ENCODE results near the gene LTB4R.

DNA sequence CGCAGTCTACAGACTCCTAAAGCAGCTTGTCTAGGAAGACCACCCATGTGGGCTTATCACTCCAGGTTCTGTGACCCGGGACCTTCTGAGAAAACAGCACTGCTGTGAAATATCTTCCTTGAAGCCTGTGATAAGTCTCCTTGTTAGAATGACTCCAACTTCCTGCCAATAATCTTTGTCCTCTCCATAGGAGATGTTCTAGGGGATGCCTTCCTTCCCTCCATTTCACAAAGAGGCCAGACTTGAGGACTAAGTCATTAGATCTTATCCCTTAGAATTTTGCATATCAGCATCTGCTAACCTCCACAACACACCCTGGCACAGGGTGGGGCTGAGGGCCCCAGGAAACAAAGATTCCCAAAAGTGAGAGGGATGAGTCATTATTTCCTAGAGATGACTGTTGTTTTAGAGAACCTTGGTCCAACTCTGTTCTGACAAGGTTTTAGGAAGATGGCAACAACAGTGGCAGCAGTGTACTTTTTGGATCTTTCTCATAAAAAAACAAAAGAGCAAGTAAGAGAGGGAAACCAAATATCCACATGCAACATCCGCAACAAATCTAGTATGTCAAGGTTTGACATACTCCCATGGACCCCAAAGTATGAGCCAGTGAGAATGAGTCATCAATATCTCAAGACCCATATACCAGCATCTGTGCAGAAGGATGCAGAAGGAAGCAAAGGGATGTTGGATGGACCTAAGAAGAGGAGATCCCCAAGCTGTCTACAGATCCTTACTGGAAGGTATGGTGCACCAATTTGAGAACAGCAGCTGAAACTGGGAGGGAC is 6.0 kb downstream of the LTB4R start:
- TF ChIP-seq, protein P1, sequence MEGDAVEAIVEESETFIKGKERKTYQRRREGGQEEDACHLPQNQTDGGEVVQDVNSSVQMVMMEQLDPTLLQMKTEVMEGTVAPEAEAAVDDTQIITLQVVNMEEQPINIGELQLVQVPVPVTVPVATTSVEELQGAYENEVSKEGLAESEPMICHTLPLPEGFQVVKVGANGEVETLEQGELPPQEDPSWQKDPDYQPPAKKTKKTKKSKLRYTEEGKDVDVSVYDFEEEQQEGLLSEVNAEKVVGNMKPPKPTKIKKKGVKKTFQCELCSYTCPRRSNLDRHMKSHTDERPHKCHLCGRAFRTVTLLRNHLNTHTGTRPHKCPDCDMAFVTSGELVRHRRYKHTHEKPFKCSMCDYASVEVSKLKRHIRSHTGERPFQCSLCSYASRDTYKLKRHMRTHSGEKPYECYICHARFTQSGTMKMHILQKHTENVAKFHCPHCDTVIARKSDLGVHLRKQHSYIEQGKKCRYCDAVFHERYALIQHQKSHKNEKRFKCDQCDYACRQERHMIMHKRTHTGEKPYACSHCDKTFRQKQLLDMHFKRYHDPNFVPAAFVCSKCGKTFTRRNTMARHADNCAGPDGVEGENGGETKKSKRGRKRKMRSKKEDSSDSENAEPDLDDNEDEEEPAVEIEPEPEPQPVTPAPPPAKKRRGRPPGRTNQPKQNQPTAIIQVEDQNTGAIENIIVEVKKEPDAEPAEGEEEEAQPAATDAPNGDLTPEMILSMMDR (IDR thresholded peaks at IDR 0.05), result no peak
- TF ChIP-seq EP300 (IDR thresholded peaks at IDR 0.05) (no peak), HOXB5 (CRISPR knock-in tag; IDR thresholded peaks at IDR 0.05) (no peak), HDAC2 (IDR thresholded peaks at IDR 0.05) (no peak), SREBF2 (IDR thresholded peaks at IDR 0.05) (no peak), RNF2 (IDR thresholded peaks at IDR 0.05; ENCODE audit: borderline replicate concordance, low read depth) (no peak), POLR2A (IDR thresholded peaks at IDR 0.05; ENCODE audit: low read length) (no peak), BHLHE40 (IDR thresholded peaks at IDR 0.05; ENCODE audit: low read depth, low read length) (no peak), MAFK (IDR thresholded peaks at IDR 0.05; ENCODE audit: partially characterized antibody) (peak; percentile 13), TFCP2L1 (CRISPR knock-in tag; IDR thresholded peaks at IDR 0.05) (no peak)
- TF ChIP-seq, protein P2, sequence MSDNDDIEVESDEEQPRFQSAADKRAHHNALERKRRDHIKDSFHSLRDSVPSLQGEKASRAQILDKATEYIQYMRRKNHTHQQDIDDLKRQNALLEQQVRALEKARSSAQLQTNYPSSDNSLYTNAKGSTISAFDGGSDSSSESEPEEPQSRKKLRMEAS (IDR thresholded peaks at IDR 0.05), result no peak
- TF ChIP-seq, protein P3, sequence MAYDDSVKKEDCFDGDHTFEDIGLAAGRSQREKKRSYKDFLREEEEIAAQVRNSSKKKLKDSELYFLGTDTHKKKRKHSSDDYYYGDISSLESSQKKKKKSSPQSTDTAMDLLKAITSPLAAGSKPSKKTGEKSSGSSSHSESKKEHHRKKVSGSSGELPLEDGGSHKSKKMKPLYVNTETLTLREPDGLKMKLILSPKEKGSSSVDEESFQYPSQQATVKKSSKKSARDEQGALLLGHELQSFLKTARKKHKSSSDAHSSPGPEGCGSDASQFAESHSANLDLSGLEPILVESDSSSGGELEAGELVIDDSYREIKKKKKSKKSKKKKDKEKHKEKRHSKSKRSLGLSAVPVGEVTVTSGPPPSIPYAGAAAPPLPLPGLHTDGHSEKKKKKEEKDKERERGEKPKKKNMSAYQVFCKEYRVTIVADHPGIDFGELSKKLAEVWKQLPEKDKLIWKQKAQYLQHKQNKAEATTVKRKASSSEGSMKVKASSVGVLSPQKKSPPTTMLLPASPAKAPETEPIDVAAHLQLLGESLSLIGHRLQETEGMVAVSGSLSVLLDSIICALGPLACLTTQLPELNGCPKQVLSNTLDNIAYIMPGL (CRISPR knock-in tag; IDR thresholded peaks at IDR 0.05; ENCODE audit: borderline replicate concordance), result no peak
- TF ChIP-seq, protein P4, sequence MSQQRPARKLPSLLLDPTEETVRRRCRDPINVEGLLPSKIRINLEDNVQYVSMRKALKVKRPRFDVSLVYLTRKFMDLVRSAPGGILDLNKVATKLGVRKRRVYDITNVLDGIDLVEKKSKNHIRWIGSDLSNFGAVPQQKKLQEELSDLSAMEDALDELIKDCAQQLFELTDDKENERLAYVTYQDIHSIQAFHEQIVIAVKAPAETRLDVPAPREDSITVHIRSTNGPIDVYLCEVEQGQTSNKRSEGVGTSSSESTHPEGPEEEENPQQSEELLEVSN (IDR thresholded peaks at IDR 0.05; ENCODE audit: borderline replicate concordance, low read depth), result no peak
